Trophoblast cell (in vitro differentiated cells and primary cell): ENCODE data around the gene BTD.

Source experiments
- DNase-seq, 2 donors: peaks; one replicate each; pipeline ENCODE4 v3.0.0-alpha.2; 2016
- H2AFZ ChIP-seq: 2 replicates; pipeline ENCODE4 v1.6.1; 2013; ENCODE audit warnings: low read length, moderate library complexity, mild to moderate bottlenecking; ENCODE audit not compliant: insufficient read depth, poor library complexity
- H2AK5ac ChIP-seq: 2 replicates; pipeline ENCODE4 v1.6.1; 2013; ENCODE audit warnings: mild to moderate bottlenecking, low read length
- H2BK120ac ChIP-seq: 2 replicates; pipeline ENCODE4 v1.6.1; 2013; ENCODE audit warnings: low read length, mild to moderate bottlenecking, moderate library complexity; ENCODE audit not compliant: insufficient read depth, poor library complexity
- H2BK12ac ChIP-seq: 2 replicates; pipeline ENCODE4 v1.6.1; 2013; ENCODE audit warnings: mild to moderate bottlenecking, low read length, moderate library complexity
- H2BK5ac ChIP-seq: 2 replicates; pipeline ENCODE4 v1.6.1; 2013; ENCODE audit warnings: low read length, low read depth, moderate library complexity, mild to moderate bottlenecking; ENCODE audit not compliant: poor library complexity
- H3K14ac ChIP-seq: 2 replicates; pipeline ENCODE4 v1.6.1; 2013; ENCODE audit warnings: mild to moderate bottlenecking, low read length
- H3K18ac ChIP-seq: 2 replicates; pipeline ENCODE4 v1.6.1; 2013; ENCODE audit warnings: mild to moderate bottlenecking, low read length
- H3K23ac ChIP-seq: 2 replicates; pipeline ENCODE4 v1.6.1; 2013; ENCODE audit warnings: low read length
- H3K27ac ChIP-seq: 2 replicates; pipeline ENCODE4 v1.5.1; 2013; ENCODE audit warnings: low read depth, mild to moderate bottlenecking, inconsistent platforms, low read length, moderate library complexity
- H3K27me3 ChIP-seq: 2 replicates; pipeline ENCODE4 v1.6.1; 2013; ENCODE audit warnings: inconsistent platforms, mild to moderate bottlenecking, low read length, moderate library complexity; ENCODE audit not compliant: insufficient read depth
- H3K36me3 ChIP-seq, 2 experiments: 1 replicate in 1 of 2; 2 replicates in 1 of 2; pipeline ENCODE4 v1.6.1; 2013; ENCODE audit warnings: low read length in 2 of 2, mild to moderate bottlenecking in 2 of 2, moderate library complexity in 1 of 2; ENCODE audit not compliant: insufficient read depth in 2 of 2, control insufficient read depth in 1 of 2
- H3K4ac ChIP-seq: 2 replicates; pipeline ENCODE4 v1.6.1; 2013; ENCODE audit warnings: low read depth, mild to moderate bottlenecking, low read length, moderate library complexity
- H3K4me1 ChIP-seq, 2 experiments: 1 replicate in 1 of 2; 2 replicates in 1 of 2; pipeline ENCODE4 v1.6.1; 2013; ENCODE audit warnings: low read length in 2 of 2, mild to moderate bottlenecking in 2 of 2, moderate library complexity in 1 of 2; ENCODE audit not compliant: insufficient read depth in 2 of 2, control insufficient read depth in 1 of 2
- H3K4me2 ChIP-seq: 2 replicates; pipeline ENCODE4 v1.6.1; 2013; ENCODE audit warnings: inconsistent platforms, mild to moderate bottlenecking, low read length, moderate library complexity
- H3K4me3 ChIP-seq: 2 replicates; pipeline ENCODE4 v1.5.1; 2013; ENCODE audit warnings: mild to moderate bottlenecking, low read depth, low read length, inconsistent platforms
- H3K79me1 ChIP-seq: one replicate; pipeline ENCODE4 v1.6.1; 2013; ENCODE audit warnings: low read length
- H3K79me2 ChIP-seq: 2 replicates; pipeline ENCODE4 v1.6.1; 2013; ENCODE audit warnings: low read length, mild to moderate bottlenecking; ENCODE audit not compliant: control insufficient read depth, insufficient read depth, poor library complexity
- H3K9ac ChIP-seq: 2 replicates; pipeline ENCODE4 v1.6.1; 2013; ENCODE audit warnings: mild to moderate bottlenecking, low read length
- H3K9me3 ChIP-seq: 2 replicates; pipeline ENCODE4 v1.6.1; 2013; ENCODE audit warnings: low read depth, mild to moderate bottlenecking, control low read depth, inconsistent platforms, low read length; ENCODE audit not compliant: insufficient read depth
- H4K12ac ChIP-seq: 2 replicates; pipeline ENCODE4 v1.6.1; 2013; ENCODE audit warnings: low read depth, mild to moderate bottlenecking, low read length, moderate library complexity
- H4K8ac ChIP-seq: 2 replicates; pipeline ENCODE4 v1.6.1; 2013; ENCODE audit warnings: low read depth, mild to moderate bottlenecking, low read length, moderate library complexity
- H4K91ac ChIP-seq: one replicate; pipeline ENCODE4 v1.6.1; 2013; ENCODE audit warnings: low read depth, mild to moderate bottlenecking, low read length, moderate library complexity
- WGBS: extraction: QIAGEN DNeasy Blood & Tissue Kit; methylation state at CpG from one replicate; pipeline ENCODE4 v1.1.7; 2013; ENCODE audit warnings: missing lambda C conversion rate; ENCODE audit not compliant: insufficient read length, insufficient coverage; ENCODE audit errors: extremely low coverage; 5-methylcytosine and 5-hydroxymethylcytosine counted together

BTD gene

DNA sequence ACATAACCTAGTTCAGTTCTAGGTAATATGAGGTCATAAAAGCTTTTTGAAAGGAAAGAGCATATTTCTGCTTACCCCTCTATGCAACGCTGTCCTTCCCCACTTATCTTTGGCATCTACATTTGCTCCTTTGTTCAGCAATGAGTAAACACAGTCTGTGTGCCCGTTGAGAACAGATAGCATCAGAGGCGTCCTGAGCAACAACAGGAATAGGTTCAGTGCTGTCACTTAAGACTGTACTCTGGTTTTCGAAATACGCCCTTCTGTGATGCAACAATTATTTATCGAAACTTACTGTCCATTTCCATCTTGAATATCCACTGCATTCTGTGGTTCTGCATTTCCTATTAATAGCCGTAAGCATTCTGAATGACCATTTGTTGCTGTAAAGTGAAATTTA lies 84.4 kb downstream of the BTD start:
- Histone ChIP-seq H3K9me3 (no peaks in the 10 kb centered on the region), H3K23ac (no peak overlapping the region), H2BK5ac (no peak overlapping the region), H2BK12ac (no peak overlapping the region), H4K91ac (no peak overlapping the region), H3K4ac (no peak overlapping the region), H3K79me2 (no peaks in the 10 kb centered on the region), H3K14ac (no peak overlapping the region), H4K12ac (no peak overlapping the region), H4K8ac (no peak overlapping the region), H2AK5ac (no peak overlapping the region), H3K4me2 (no peak overlapping the region), H3K4me1 (peaks cover 0 to 5% of the 10 kb centered on the region in 2 experiments), H3K9ac (no peak overlapping the region), H3K79me1 (peaks cover 2% of the 10 kb centered on the region), H2AFZ (no peak overlapping the region), H3K18ac (no peak overlapping the region), H2BK120ac (no peak overlapping the region), H3K27me3 (no peaks in the 10 kb centered on the region), H3K36me3 (peaks cover 0 to 4% of the 10 kb centered on the region in 2 experiments), H3K4me3 (no peak overlapping the region), H3K27ac (no peak overlapping the region)
- no CpG with 5 or more reads among the region's 7 CpGs for WGBS
- DNase-seq: peak; percentile 42 to 71

DNA sequence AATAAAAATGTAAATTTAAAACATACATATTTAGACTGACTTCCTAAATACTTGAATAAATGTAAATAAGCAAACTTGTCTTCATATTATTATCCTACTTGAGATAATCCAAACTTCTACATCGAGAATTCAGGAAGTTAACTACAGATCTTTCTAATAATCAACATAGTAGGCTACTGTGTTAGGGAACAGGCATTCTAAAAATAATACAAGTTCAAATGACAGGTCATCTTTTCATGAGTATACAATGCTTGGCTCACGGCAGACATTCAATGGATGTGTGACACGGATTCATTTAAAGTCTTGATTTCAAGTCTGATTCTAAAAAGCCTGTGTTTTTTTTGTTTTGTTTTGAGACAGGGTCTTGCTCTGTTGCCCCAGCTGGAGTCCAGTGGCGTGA lies 88.7 kb downstream of the BTD start:
- Histone ChIP-seq H3K79me2 (no peaks in the 10 kb centered on the region), H2BK12ac (no peak overlapping the region), H2AFZ (no peak overlapping the region), H3K79me1 (peaks cover 2% of the 10 kb centered on the region), H3K27me3 (no peaks in the 10 kb centered on the region), H3K27ac (no peak overlapping the region), H2BK5ac (no peak overlapping the region), H3K4me2 (no peak overlapping the region), H3K14ac (no peak overlapping the region), H3K4me1 (peaks cover 0 to 3% of the 10 kb centered on the region in 2 experiments), H4K8ac (no peak overlapping the region), H3K36me3 (peaks cover 0 to 4% of the 10 kb centered on the region in 2 experiments), H3K4ac (no peak overlapping the region), H3K9me3 (no peaks in the 10 kb centered on the region), H4K91ac (no peak overlapping the region), H2BK120ac (no peak overlapping the region), H3K18ac (no peak overlapping the region), H3K9ac (no peak overlapping the region), H3K23ac (no peak overlapping the region), H4K12ac (no peak overlapping the region), H2AK5ac (no peak overlapping the region), H3K4me3 (no peak overlapping the region)
- DNase-seq: no peak
- no CpG with 5 or more reads among the region's 4 CpGs for WGBS

DNA sequence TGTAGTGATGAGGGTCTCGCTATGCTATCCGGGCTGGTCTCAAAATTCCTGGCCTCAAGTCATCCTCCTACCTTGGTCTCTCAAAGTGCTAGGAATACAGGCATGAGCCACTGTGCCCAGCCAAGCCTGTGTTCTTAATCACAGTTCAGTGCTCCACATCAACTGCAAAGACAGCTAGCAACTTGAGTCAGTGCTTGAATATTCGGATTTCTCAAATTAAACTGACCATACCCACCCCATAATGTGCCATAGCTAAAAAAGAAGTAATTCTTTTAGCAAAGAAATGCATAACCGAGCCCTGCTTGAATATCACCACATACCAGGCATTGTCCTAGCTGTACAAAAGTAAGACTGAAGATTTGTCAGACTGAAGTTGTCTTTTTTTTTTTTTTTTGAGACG lies 89.2 kb downstream of the BTD start:
- Histone ChIP-seq H3K14ac (no peak overlapping the region), H3K79me1 (peaks cover 2% of the 10 kb centered on the region), H3K27me3 (no peaks in the 10 kb centered on the region), H2BK5ac (no peak overlapping the region), H3K27ac (no peak overlapping the region), H3K4ac (no peak overlapping the region), H3K18ac (no peak overlapping the region), H3K4me2 (no peak overlapping the region), H3K79me2 (no peaks in the 10 kb centered on the region), H4K12ac (no peak overlapping the region), H3K4me3 (no peak overlapping the region), H3K9ac (no peak overlapping the region), H2AFZ (no peak overlapping the region), H2BK120ac (no peak overlapping the region), H4K91ac (no peak overlapping the region), H3K23ac (no peak overlapping the region), H3K36me3 (peaks cover 0 to 4% of the 10 kb centered on the region in 2 experiments), H2BK12ac (no peak overlapping the region), H3K4me1 (peaks cover 0 to 3% of the 10 kb centered on the region in 2 experiments), H4K8ac (no peak overlapping the region), H3K9me3 (no peaks in the 10 kb centered on the region), H2AK5ac (no peak overlapping the region)
- WGBS: no CpG with 5 or more reads among the region's 5 CpGs
- no peak for DNase-seq

DNA sequence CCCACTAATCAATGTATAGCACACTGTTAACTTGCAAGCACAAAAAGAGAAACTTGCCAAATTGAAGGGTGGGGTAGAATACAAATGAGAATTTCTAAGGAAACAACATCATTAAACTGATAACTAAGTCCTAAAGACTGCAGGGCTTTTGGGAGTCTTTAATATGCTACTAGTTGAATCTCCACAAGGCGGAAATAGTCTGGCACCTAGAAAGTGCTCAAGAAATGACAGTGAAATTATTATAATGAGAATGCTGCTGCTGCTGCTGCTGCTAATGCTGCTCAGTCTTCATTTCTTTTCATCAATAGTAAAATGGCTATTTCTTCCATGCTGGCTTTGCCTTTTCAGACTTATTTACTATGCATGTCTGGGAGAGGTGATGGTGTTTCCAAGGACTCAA lies 91.8 kb downstream of the BTD start:
- H4K8ac ChIP-seq: no peak overlapping the region
- no peak overlapping the region for H2BK12ac ChIP-seq
- H3K9ac ChIP-seq: no peak overlapping the region
- no peak for DNase-seq
- H3K23ac ChIP-seq: no peak overlapping the region
- H3K4me1 ChIP-seq: no peaks in the 10 kb centered on the region
- H3K14ac ChIP-seq: no peak overlapping the region
- no peak overlapping the region for H2BK120ac ChIP-seq
- H3K4me3 ChIP-seq: no peak overlapping the region
- H4K12ac ChIP-seq: no peak overlapping the region
- no peaks in the 10 kb centered on the region for H3K27me3 ChIP-seq
- H3K9me3 ChIP-seq: no peaks in the 10 kb centered on the region
- no peak overlapping the region for H3K4ac ChIP-seq
- no peak overlapping the region for H2AFZ ChIP-seq
- H3K18ac ChIP-seq: no peak overlapping the region
- H2BK5ac ChIP-seq: no peak overlapping the region
- no peak overlapping the region for H2AK5ac ChIP-seq
- no peak overlapping the region for H4K91ac ChIP-seq
- no peak overlapping the region for H3K27ac ChIP-seq
- H3K79me1 ChIP-seq: no peaks in the 10 kb centered on the region
- peaks cover 0 to 4% of the 10 kb centered on the region in 2 experiments for H3K36me3 ChIP-seq
- no peaks in the 10 kb centered on the region for H3K79me2 ChIP-seq
- WGBS: no CpG with 5 or more reads among the region's 1 CpG
- H3K4me2 ChIP-seq: no peak overlapping the region
